ENCODE results near the gene KLC1. TPM values are rescaled to one million over a fixed set of nuclear protein-coding genes. Genes with fewer than 3 reads are reported as not detected.

KLC1 gene
- polyA plus RNA-seq, 2 of the 4 experiments (the other 2 are of a cell fraction): 81.8 to 150 TPM

DNA sequence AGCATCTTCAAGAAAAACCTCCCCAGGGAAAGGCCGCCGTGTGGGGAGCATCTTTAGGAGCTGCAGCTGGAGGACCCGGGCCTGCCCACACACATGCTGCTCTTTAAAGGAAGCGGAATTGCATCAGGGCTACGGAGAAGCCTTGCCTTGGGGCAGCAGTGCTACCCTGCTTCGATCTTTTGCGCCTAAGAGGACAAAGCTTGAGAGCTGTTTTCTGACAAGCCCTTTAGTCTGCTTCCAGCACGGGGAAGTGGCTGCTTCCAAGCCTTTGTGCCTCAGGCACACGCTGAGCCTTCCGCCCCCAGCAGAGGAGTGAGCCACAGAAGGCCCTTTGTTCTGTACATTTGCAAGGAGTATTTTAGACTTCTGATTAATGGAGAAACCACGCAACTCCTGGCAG lies 34.7 kb upstream of the KLC1 start:
- WGBS (ENCODE audit: missing lambda C conversion rate): 80% methylated on average over 11 of the region's 11 CpGs
- ChIA-PET POLR2A (no interaction called here), CTCF (interaction anchor here (0.8 to 1.4 kb wide), 2 partner anchors 10 to 21 kb away, joined by 3 read pairs; no protein-coding TSS in a partner anchor)
- ATAC-seq (no peak), DNase-seq (ENCODE audit: low read depth in 1 of 2, low spot score in 1 of 2) (no peak), FAIRE-seq (no peak)
- Histone ChIP-seq H3K9me3 (no peaks in the 10 kb centered on the region), H3K27ac (no peak overlapping the region), H3K4me2 (no peak overlapping the region), H3K4me1 (0 out of 3 replicates have a peak, but pooled peaks cover 6% of the 10 kb centered on the region), H3K4me3 (no peak overlapping the region)
- TF ChIP-seq CHD4 (IDR thresholded peaks at IDR 0.05; ENCODE audit: borderline replicate concordance): no peak
- TF ChIP-seq KDM5A (IDR thresholded peaks at IDR 0.05): no peak
- TF ChIP-seq, protein P1, sequence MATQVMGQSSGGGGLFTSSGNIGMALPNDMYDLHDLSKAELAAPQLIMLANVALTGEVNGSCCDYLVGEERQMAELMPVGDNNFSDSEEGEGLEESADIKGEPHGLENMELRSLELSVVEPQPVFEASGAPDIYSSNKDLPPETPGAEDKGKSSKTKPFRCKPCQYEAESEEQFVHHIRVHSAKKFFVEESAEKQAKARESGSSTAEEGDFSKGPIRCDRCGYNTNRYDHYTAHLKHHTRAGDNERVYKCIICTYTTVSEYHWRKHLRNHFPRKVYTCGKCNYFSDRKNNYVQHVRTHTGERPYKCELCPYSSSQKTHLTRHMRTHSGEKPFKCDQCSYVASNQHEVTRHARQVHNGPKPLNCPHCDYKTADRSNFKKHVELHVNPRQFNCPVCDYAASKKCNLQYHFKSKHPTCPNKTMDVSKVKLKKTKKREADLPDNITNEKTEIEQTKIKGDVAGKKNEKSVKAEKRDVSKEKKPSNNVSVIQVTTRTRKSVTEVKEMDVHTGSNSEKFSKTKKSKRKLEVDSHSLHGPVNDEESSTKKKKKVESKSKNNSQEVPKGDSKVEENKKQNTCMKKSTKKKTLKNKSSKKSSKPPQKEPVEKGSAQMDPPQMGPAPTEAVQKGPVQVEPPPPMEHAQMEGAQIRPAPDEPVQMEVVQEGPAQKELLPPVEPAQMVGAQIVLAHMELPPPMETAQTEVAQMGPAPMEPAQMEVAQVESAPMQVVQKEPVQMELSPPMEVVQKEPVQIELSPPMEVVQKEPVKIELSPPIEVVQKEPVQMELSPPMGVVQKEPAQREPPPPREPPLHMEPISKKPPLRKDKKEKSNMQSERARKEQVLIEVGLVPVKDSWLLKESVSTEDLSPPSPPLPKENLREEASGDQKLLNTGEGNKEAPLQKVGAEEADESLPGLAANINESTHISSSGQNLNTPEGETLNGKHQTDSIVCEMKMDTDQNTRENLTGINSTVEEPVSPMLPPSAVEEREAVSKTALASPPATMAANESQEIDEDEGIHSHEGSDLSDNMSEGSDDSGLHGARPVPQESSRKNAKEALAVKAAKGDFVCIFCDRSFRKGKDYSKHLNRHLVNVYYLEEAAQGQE (IDR thresholded peaks at IDR 0.05): no peak
- TF ChIP-seq CHD2 (IDR thresholded peaks at IDR 0.05; ENCODE audit: low read length, partially characterized antibody): no peak
- TF ChIP-seq ESRRA (IDR thresholded peaks at IDR 0.05; ENCODE audit: borderline replicate concordance, low read length): no peak
- no peak for TF ChIP-seq RAD21 (conservative IDR thresholded peaks at IDR 0.05 in 1 of 2, IDR thresholded peaks at IDR 0.05 in 1 of 2)
- no peak for TF ChIP-seq NR3C1 (IDR thresholded peaks at IDR 0.05)
- no peak for TF ChIP-seq POLR2A (IDR thresholded peaks at IDR 0.05; ENCODE audit: low read length)
- no peak for TF ChIP-seq FOXS1 (CRISPR knock-in tag; IDR thresholded peaks at IDR 0.05)
- TF ChIP-seq HEYL (CRISPR knock-in tag; IDR thresholded peaks at IDR 0.05): no peak
- TF ChIP-seq TP53 (CRISPR knock-in tag; IDR thresholded peaks at IDR 0.05): no peak
- no peak for TF ChIP-seq GATA3 (IDR thresholded peaks at IDR 0.05; ENCODE audit: borderline replicate concordance)
- no peak for TF ChIP-seq RNF2 (IDR thresholded peaks at IDR 0.05; ENCODE audit: borderline replicate concordance, low read depth)
- no peak for TF ChIP-seq RCOR1 (IDR thresholded peaks at IDR 0.05; ENCODE audit: low read depth, low read length)
- TF ChIP-seq MAZ (IDR thresholded peaks at IDR 0.05; ENCODE audit: borderline replicate concordance, low read depth, low read length): no peak
- no peak for TF ChIP-seq RFX5 (IDR thresholded peaks at IDR 0.05)
- TF ChIP-seq, protein P2, sequence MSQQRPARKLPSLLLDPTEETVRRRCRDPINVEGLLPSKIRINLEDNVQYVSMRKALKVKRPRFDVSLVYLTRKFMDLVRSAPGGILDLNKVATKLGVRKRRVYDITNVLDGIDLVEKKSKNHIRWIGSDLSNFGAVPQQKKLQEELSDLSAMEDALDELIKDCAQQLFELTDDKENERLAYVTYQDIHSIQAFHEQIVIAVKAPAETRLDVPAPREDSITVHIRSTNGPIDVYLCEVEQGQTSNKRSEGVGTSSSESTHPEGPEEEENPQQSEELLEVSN (IDR thresholded peaks at IDR 0.05; ENCODE audit: borderline replicate concordance, low read depth): no peak
- no peak for TF ChIP-seq TFCP2L1 (CRISPR knock-in tag; IDR thresholded peaks at IDR 0.05)
- TF ChIP-seq, protein P3, sequence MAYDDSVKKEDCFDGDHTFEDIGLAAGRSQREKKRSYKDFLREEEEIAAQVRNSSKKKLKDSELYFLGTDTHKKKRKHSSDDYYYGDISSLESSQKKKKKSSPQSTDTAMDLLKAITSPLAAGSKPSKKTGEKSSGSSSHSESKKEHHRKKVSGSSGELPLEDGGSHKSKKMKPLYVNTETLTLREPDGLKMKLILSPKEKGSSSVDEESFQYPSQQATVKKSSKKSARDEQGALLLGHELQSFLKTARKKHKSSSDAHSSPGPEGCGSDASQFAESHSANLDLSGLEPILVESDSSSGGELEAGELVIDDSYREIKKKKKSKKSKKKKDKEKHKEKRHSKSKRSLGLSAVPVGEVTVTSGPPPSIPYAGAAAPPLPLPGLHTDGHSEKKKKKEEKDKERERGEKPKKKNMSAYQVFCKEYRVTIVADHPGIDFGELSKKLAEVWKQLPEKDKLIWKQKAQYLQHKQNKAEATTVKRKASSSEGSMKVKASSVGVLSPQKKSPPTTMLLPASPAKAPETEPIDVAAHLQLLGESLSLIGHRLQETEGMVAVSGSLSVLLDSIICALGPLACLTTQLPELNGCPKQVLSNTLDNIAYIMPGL (CRISPR knock-in tag; IDR thresholded peaks at IDR 0.05; ENCODE audit: borderline replicate concordance): no peak

DNA sequence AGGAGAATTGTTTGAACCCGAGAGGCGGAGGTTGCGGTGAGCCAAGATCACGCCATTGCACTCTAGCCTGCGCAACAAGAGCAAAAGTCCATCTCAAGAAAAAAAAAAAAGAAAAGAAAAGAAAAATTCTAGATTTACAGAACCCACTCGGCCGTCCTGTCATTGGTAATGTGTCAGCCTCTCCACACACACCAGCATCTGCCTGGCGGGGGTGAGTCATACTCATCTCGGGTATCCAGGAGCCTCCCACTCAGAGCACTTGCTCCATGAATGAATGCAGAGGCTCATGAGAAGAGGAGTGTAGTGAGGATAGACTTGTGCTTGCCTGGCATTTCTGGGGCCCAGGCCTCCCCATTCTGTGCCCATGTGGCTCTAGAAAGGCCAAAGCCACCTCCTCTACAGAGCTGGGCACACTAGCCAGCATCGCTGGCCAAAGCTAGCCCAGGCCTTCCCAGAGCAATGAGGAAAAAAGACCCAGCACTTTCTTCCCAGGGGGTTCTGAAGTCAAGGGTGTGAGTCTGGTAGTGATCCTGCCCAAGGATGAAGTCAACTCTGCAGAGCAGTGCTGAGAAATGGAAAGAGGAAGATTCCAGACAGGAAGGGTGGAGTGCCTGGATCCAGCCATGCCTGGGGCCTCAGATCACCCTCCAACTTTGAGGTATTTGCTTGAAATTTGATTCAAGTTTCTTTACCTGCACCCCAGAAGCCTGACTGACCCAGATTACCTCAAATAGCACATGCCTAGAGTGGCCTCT lies 31.2 kb upstream of the KLC1 start:
- ChIA-PET POLR2A (no interaction called here), CTCF (interaction anchor here (0.5 kb wide), 1 partner anchor 233 kb away, joined by 3 read pairs; no protein-coding TSS in a partner anchor)
- Histone ChIP-seq H3K9me3 (no peaks in the 10 kb centered on the region), H3K4me3 (no peak overlapping the region), H3K4me1 (0 out of 3 replicates have a peak, but pooled peaks cover 6% of the 10 kb centered on the region), H3K27ac (no peak overlapping the region), H3K4me2 (no peak overlapping the region)
- ATAC-seq (peak; percentile 71 to 90), FAIRE-seq (no peak), DNase-seq (ENCODE audit: low read depth in 1 of 2, low spot score in 1 of 2) (peak in 1 of 2 experiments; percentile 73)
- TF ChIP-seq FOSL2 (IDR thresholded peaks at IDR 0.05) (no peak), FOSL2 (CRISPR knock-in tag; IDR thresholded peaks at IDR 0.05) (peak; percentile 63)
- TF ChIP-seq, protein P4, sequence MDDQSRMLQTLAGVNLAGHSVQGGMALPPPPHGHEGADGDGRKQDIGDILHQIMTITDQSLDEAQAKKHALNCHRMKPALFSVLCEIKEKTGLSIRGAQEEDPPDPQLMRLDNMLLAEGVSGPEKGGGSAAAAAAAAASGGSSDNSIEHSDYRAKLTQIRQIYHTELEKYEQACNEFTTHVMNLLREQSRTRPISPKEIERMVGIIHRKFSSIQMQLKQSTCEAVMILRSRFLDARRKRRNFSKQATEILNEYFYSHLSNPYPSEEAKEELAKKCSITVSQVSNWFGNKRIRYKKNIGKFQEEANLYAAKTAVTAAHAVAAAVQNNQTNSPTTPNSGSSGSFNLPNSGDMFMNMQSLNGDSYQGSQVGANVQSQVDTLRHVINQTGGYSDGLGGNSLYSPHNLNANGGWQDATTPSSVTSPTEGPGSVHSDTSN (IDR thresholded peaks at IDR 0.05): no peak
- 78% methylated on average over 10 of the region's 10 CpGs for WGBS (ENCODE audit: missing lambda C conversion rate)

Measured in A549 (cell line).